HG02973 (cell line): ENCODE results near the gene GIMAP2.
"Not testable (repeated sequence)": the region's sequence is repeated elsewhere in the genome, so short reads cannot be mapped to it uniquely, and the experiment has no call there.

ENCODE experiments used
- ATAC-seq: cut with Tn5 transposase; IDR thresholded peaks from one replicate; pipeline ENCODE4 v1.9.1; 2021; ENCODE audit warnings: moderate library complexity; ENCODE audit not compliant: unreplicated experiment

The GIMAP2 gene

DNA sequence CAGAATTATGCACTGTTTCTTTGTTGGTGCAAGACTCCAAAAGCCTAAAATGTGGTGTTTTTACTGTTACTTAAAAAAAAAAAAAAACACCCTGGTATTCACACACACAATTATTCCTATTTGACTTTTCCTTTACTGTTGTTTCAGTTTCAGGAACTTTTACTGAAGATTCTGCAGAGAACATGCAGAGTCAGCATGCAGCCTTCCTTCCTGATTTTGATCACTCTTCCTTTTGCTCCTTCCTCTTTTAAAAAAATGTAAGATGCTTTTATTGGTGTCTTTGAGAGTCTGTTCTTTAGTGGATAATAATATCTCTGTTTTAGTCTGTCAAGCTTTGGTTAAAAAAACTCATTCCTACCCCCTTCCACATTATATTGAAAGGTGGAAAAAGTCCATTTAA is 9.2 kb upstream of the GIMAP2 start:
- not testable (repeated sequence) for ATAC-seq

DNA sequence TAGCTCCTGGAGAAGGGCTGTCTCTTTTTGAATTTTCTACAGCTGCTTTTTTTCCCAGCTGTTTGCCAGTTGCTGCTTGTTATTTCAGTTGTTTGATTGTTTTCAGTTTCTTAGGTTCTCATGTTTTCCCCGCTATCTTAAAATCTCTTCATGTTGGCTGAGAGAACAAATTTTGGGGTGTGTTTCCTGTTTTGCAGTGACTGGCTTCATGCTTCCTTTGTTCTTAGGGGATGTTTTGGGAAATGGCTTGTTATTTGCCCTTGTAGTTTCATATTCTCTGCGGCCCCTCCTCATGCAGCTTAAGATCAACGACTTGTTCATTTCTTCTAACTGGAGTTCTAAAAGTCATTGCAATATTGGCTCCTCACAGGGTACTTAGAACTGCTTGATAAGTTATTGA is 8.7 kb upstream of the GIMAP2 start:
- not testable (repeated sequence) for ATAC-seq

DNA sequence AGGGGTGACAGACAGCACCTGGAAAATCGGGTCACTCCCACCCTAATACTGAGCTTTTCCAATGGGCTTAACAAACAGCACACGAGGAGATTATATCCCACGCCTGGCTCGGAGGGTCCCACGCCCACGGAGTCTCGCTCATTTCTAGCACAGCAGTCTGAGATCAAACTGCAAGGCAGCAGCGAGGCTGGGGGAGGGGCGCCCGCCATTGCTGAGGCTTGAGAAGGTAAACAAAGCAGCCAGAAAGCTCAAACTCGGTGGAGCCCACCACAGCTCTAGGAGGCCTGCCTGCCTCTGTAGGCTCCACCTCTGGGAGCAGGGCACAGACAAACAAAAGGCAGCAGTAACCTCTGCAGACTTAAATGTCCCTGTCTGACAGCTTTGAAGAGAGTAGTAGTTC is 6.9 kb upstream of the GIMAP2 start:
- not testable (repeated sequence) for ATAC-seq

DNA sequence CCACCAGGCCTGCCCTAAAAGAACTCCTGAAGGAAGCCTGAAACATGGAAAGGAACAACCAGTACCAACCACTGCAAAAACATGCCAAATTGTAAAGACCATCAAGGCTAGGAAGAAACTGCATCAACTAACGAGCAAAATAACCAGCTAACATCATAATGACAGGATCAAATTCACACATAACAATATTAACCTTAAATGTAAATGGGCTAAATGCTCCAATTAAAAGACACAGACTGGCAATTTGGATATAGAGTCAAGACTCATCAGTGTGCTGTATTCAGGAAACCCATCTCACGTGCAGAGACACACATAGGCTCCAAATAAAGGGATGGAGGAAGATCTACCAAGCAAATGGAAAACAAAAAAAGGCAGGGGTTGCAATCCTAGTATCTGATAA is 5.1 kb upstream of the GIMAP2 start:
- ATAC-seq = not testable (repeated sequence)

DNA sequence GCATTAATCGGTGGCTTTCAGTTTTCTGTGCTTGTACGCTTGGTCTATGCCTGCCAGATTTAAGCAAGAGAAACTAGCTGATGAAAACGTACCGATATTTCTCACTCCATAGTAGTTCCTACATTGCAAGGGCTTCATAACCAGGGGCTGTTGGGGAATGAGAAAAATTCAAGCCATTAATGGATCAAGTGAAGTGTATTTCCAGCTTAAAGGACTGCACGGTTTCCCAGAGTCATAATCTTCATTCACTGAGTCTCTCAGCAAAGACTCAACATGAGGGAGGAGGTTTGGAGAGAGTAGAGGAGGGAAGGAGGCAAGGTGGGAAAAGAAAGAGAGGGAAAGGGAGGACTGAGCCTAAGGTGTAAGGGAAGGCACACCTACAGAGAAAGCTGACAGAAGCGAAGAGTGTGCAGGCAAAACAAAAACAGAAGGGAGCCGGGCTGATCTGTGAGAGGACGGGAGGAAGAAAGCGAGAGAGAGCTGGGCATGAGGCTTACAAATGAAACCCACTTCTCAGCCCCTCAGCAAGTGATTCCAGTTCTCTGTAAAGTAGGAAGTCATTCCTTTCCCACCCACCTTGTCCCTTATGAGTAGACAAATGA is 625 bp downstream of the GIMAP2 start:
- no peak for ATAC-seq

DNA sequence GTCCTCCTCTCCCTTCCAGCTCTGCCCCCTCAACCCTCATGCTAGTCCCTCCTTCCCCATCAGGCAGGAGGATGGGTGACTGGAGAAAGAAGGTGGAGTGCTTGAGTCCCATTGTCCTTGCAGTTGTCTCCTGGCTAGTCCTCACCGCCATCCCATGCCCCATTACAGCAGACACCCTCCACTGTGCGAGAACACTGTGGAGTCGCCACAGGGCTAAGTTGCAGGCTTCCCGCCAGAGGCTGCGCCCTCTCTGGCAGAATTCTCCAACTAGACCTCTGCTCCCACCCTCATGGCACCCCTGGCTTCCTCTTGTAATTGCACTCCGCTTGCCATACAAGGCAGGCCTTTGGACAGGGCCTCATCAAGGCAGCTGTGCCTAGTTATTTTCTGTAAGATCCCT is 3.1 kb downstream of the GIMAP2 start:
- no peak for ATAC-seq

DNA sequence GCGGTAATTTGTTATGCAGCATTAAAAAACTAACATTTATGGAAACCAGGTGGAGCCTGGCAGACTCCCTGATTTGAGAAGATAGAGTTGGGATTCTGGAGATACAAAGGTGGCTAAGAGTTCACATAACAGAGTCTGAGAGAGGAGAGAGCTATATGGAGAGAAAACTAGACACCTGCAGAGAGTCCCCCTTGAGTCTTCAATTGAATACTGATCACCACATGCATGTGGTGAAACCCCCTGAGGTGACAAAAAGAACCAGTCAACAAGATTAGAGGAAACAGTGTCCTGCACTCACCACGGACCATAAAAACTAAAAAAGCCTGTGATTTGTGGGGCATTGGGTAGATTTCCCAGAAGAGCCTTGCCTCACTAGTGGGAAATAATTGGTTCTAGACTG is 10.1 kb downstream of the GIMAP2 start:
- ATAC-seq = no peak

DNA sequence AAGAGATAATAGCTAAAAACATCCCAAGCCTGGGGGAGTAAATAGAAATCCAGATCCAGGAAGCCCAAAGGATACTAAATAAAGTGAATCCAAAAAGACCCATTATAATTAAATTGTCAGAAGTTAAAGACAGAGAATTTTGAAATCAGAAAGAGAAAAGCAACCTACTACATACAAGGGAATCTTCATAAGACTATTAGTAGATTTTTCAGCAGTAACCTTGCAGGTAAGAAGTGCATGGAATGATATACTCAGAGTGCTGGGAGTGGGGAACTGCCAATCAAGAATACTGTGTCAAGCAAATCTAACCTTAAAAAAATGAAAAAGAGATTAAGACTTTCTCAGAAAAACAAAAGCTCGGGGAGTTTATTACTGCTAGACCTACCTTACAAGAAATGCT is 17.7 kb downstream of the GIMAP2 start:
- ATAC-seq = no peak

DNA sequence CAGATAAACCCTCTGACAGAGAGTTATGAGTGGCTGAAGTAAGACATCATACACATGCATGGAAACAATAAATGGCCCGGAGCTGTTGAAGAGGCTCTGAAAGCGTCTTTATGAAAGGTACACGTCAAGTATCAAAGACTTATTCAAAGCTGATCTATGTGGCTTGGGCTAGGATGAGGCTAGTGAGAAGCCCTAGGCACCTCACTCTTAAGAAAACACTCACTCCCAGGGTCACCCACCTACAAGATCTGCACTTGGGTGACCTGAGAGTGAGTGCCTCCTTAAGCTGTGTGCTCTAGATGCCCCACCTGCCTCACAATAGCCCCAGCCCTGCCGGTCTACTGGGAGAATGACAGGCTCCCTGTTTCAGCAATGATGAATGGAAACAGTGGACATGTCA is 29.8 kb downstream of the GIMAP2 start:
- no peak for ATAC-seq

DNA sequence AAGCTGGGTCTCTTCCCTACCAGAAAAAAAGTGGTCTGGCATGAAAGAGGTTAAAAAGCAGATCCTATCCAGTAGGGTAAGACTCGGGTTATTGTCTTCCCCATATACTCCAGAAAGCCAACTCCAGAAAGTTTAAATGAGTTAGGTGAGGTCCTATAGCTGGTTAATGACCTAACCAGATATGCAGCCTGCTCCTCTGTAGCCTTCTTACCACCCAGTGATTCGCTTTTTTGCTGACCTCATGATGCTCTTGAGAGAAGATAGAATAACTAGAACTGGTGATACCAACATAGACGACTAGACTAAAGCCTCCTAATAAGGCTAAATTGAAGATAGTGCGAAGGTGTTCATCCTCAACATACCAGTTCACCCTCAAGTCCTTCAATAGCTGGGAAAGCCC is 30.2 kb downstream of the GIMAP2 start:
- no peak for ATAC-seq

DNA sequence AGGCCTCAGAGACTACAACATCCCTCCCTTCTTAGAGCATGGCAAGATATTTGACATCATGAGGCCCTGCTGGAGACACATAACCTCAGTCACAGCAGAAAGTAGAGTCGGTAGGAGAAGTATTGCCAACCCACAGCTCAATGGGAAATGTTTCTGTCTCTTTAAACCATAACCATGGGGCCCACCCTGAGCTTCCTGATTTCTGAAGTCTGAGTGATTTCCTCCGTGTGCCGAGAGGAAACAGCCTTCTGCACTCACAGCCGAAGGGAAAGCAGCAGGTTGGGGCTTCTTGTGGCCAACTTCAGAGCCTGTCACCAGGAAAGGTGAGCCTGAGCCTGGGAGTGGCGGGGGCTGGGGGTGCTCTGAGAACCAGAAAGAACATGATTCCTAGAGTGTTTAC is 30.9 kb downstream of the GIMAP2 start, which contains the start of gene GIMAP1:
TSS of gene GIMAP1 (plus strand) at position 246 of the 400 bp plus-strand sequence. CDS start 2,435 bp downstream, outside the sequence.
- peak; percentile 66 for ATAC-seq

DNA sequence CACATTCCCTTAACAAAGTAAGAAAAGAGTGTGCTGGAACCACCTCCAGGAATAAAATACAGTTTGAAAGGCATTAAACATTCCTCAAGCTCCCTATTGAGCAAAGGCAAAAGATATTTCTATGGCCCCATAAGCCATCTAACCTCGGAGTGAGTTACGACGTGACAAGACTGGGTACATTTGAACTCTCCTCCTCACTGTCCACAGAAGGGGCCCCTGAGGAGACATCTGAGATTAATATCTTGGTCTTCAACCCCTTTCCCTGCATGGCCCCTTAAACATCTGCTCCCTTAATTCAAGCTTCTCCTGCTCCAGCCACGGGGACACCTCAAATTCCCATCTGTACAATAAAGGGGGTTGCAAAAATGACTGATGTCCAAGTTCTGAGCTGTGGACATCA is 31.4 kb downstream of the GIMAP2 start:
- ATAC-seq = no peak

DNA sequence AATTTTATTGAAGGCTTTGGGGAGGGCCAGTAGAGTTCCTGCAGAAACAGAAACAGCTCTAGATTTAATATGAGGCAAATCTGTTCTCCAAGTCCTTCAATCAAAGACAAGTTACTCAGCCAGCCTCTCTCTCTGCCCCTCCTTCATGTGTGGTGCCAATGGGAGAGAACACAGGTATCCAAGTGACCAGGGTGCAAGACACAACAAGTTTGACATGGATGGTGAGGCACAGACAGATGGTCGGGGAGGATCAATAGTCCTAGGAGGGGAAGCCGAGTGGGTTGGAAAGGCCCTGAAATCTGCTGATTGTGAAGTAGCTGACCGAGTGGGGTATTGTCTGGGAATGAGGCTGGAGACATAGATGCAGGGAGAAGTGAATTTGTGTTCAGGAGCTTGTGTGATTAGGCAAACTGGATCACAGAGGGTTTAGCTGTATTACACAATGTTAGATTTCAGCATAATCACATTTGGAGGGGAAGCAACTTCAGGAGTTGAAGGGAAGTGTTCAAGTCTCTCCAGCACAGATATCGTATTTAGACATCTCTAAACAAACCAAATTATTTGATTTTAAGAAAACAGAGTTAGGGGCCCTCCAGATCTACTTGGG is 32.4 kb downstream of the GIMAP2 start:
- no peak for ATAC-seq

DNA sequence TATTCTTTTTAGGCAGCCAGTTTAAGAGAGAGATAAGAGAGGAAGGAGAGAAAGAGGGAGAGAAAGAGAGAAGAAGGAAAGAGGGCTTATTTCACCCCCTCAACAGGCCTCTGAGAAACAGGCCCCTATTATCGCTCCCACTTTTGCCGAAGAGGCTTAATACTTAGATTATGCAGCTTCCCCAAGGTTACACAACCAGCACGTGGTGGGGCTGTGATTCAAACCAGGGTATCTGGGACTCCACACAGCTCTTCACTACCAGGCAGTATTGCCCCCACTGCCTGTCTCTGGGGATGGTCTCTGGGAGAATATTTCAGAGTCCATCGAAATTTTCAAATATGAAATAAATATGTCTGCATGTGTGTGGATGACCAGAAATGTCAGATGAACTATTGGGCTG is 33.9 kb downstream of the GIMAP2 start:
- no peak for ATAC-seq

DNA sequence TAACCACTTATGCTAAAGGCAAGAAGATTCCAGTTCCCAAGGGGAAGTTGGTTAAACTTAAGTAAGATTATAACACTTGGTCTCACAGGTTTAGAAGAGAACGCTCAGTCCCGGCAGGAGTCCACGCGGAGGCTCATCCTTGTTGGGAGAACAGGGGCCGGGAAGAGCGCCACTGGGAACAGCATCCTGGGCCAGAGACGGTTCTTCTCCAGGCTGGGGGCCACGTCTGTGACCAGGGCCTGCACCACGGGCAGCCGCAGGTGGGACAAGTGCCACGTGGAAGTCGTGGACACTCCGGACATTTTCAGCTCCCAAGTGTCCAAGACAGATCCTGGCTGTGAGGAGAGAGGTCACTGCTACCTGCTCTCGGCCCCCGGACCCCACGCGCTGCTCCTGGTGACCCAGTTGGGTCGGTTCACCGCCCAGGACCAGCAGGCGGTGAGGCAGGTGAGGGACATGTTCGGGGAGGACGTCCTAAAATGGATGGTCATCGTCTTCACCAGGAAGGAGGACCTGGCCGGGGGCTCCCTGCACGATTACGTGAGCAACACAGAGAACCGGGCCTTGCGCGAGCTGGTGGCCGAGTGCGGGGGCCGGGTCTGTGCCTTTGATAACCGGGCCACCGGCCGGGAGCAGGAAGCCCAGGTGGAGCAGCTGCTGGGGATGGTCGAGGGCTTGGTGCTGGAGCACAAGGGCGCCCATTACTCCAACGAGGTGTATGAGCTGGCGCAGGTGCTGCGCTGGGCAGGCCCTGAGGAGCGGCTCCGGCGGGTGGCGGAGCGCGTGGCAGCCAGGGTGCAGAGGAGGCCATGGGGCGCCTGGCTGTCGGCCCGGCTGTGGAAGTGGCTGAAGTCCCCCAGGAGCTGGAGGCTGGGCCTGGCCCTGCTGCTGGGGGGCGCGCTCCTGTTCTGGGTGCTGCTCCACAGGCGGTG is 34.7 kb downstream of the GIMAP2 start:
- ATAC-seq = no peak

DNA sequence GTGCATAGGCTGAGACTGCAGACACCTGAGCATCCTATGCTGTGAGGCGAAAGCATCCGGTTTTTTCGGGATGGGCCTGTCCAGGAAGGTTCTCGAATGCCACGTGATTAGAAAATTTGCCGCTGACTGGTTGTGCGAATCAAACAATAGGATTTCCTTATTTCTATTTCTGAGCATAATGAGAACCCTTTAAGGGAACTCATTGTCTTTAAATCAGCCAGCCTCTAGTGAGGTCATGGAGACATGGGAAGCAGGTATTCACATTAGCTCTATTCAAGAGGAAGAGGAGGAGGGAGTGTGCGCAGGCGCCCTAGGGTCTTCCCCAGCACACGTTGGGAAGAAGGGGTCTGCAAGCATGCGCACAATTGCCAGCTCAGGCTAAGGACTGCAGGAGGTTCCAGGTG is 36.5 kb downstream of the GIMAP2 start:
- ATAC-seq = no peak

DNA sequence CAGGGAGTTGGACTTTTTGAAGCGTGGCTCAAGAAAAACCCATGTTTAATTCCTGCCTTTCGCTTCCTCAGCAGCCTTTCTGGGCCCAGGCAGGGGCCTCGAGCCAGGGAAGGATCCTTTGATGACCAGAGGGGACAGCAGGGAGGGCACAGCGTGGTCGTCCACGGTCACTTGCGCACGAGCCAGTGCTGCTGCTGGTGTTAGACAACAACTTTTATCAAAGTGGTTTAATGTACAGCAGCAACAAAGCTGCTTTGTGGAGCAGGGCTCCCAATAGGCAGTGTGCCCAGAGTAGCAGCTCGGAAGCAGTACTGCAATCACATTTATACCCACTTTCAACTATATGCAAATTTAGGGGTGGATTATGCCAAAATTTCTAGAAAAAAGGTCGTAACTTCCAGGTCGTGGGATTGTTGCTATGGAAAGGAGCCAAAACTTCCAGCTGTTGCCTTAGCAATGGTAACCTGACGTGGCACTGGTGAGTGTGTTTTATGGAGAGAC is 37.0 kb downstream of the GIMAP2 start:
- ATAC-seq = no peak

DNA sequence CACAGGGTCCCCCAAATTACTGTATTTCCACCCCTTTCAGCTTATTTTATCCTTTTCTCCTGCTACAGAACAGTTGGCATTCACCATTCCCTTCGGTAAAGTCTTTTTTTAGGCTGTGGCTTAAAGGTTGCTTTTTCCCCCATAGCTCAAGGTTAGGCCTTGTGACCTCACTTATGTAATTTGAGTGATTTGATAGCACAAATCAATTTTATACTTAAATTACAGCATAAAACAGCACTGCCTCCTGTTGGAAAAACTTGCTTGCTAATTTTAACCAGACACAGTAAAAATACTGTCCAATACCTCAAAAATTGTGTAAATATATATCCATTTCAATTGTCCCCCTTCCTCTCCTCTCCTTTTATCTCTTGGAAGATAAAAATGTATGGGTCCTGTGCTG is 38.0 kb downstream of the GIMAP2 start:
- no peak for ATAC-seq

DNA sequence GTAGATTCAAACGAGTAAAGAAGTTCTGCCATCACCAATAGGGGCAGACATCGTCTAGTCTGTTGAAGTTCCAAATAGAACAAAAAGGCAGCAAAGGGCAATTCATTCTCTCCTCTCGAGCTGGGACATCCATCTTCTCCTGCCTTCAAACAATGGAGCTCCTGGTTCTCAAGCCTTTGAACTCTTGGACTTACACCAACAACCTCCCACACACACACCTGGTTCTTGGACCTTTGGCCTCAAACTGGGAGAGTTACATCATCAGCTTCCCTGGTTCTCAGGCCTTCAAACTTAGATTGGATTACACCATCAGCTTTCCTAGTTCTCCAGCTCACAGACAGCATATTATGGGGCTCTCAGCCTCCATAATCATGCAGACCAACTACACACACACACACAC is 41.9 kb downstream of the GIMAP2 start:
- ATAC-seq = no peak

DNA sequence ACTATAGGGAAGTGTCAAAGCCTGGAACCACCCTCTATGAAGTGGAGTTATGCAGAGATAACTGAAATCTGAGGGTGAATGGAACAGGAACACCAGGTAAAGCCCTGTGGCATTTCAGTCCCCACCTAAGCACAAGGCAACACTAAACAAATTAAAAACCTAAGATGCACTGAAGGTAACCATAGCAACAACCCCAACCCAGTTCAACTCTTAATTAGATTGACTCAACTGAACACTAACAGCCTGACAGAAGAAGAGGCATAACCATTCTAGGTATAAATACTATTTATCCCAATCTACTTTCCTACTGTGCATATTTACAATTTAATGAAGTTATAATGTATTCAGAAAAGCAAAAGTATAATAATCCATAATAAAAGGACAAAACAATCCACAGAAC is 42.5 kb downstream of the GIMAP2 start:
- no peak for ATAC-seq

DNA sequence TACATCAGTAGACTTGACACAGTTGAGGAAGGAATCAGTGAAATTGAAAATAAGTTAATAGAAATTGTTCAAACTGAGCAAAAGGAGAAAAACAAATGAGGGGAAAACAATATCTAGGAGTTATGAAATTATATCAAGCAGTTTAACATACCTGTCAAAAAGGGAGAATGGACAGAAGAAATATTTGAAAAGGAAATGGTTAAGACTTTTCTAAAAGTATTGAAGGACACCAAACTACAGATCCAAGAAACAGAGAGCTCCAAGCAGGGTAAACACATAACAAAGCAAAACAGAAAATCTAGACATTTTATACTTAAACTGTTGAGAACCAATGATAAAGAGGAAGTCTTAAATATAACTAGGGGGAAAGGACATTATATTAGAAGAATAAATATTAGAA is 43.1 kb downstream of the GIMAP2 start:
- ATAC-seq = no peak

DNA sequence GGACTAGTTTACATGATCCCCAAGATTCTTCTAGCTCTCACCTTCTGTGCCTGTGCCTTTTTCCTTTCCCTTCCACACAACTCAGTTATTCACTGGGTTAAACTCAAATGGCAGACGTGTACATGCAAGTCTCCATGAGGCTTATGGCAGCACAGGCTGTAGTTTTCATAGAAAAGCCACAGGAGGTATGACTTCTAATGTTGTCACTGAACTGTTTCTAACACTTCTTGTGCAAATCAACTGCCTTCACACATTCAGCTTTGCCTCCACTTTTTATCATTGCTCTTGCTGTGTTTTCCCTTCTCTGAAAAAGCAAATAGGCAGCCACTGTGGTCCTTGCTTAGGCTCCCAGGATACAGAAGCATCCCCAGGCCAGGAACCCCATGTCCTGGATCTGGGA is 46.4 kb downstream of the GIMAP2 start:
- no peak for ATAC-seq
